GM11168 (cell line): ENCODE measurements around the gene EIF5A.

ENCODE experiments used
- in situ Hi-C: fragments of 300-500 bp; cut with MboI; formaldehyde crosslinking; loops from one replicate; pipeline ENCODE4 v1.12.0; 2022; ENCODE audit warnings: low sequenced_read_pairs; ENCODE audit not compliant: unreplicated experiment

Gene EIF5A

DNA sequence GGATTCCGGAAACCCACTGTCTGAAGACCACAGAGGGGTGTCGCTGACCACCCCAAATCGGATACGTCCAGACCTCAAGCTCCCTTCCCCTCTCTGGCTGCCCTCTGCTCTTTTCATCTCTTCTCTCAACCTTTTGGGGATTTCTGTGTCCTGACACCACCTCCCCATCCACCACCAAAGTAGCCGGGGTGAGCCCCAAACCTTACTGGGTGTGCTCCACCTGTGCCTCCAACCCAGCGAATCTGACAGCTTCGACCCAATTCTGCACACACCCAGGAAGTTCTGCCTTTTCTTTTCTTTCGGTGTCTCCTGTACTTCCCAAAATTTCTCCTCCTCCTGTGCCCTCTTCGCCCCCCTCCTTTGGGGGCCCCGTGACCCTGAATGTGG lies 45.1 kb downstream of the EIF5A start:
- in situ Hi-C loops, result no loop called here

DNA sequence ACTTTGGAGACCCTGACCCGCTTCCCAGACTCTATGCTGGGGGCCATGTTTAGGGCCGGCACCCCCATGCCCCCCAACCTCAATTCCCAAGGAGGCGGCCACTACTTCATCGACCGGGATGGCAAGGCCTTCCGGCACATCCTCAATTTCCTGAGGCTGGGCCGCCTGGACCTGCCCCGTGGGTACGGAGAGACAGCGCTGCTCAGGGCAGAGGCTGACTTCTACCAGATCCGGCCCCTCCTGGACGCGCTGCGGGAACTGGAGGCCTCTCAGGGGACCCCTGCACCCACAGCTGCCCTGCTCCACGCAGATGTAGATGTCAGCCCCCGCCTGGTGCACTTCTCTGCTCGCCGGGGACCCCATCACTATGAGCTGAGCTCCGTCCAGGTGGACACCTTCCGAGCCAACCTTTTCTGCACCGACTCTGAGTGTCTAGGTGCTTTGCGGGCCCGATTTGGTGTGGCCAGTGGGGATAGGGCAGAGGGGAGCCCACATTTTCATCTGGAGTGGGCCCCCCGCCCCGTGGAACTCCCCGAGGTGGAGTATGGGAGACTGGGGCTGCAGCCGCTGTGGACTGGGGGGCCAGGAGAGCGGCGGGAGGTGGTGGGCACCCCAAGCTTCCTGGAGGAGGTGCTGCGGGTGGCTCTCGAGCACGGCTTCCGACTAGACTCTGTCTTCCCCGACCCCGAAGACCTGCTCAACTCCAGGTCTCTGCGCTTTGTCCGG lies 45.6 kb downstream of the EIF5A start:
- in situ Hi-C loops, result no loop called here

DNA sequence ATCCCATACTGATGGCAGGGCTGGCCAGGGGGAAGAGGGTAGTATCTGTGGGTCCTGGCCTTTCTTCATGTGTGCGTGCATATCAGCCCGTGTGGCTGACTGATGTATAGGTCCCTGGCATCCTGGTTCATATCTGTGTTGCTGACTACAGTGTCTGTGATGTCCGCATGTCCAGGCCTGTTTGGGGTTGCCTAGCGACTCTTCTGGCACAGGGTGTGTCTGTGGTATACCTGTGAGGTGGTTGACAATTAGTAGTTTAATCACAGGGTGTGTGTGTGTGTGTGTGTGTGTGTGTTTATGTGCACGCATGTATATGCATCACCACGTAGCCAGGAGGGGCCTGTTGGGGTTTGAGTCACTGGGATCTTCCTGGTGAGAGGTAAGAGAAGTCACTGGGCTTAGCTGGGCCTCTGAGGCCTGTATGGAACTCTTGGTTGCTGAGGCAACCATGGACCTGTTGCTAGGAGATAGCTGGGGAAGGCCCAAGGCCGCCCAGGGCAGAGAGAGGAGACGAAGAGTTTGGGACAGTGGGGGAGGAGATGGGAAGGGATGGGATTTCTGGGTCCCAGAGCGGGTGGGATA lies 46.9 kb downstream of the EIF5A start:
- in situ Hi-C loops, result no loop called here

DNA sequence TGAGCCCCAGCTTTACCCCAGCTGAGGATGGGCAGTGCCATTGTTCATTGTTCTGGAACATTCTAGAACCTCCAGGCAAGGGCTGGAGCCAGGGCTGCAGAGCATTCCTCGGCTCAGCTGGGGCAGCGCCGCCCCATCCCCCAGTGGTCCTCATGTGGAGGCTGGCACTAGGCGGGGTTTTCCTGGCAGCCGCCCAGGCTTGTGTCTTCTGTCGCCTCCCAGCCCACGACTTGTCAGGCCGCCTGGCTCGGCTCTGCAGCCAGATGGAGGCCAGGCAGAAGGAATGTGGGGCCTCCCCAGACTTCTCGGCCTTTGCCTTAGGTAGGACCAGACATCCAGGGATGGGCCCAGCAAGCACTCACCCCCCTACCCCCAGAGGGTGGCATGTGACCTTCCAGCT lies 47.6 kb downstream of the EIF5A start, which contains the start of gene TMEM95:
TMEM95 (plus strand) TSS at position 104 of the 400 bp plus-strand sequence; CDS start at position 153, 49 bp downstream.
- in situ Hi-C loops, result no loop called here

DNA sequence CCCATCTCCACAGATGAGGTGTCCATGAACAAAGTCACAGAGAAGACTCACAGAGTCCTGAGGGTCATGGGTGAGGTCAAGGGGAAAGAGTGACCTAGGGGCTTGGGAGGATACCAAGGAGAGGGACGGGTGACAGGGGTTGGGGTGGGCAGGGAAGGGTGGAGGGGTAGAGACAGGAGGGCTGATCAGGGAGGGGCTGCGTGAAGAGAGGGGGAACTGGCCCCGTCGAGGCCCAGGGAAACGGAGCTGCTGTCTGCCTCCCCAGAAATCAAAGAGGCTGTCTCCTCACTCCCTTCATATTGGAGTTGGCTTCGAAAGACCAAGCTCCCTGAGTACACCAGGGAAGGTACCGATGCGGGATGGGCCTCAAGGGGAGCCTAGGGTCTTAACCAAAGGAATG lies 48.1 kb downstream of the EIF5A start:
- in situ Hi-C loops, result no loop called here

DNA sequence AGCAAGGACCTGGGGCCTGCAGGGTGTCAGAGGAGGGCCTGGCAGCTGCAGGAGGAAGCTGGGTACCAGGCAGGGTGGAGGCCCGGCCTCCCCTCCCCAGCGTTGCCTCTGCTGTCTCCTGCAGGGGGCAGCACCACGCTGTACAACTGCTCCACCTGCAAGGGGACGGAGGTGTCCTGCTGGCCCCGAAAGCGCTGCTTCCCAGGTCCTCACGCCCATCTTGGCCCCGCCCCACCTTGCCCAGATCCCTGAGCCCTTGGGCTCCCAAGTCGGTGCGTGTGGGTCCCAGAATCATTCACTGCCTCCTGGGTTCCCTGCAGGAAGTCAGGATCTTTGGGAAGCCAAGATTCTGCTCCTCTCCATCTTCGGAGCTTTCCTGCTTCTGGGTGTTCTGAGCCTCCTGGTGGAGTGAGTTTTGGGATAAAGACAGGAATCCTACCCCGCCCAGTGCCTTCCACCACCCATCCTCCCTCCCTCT lies 48.7 kb downstream of the EIF5A start:
- in situ Hi-C loops, result no loop called here

DNA sequence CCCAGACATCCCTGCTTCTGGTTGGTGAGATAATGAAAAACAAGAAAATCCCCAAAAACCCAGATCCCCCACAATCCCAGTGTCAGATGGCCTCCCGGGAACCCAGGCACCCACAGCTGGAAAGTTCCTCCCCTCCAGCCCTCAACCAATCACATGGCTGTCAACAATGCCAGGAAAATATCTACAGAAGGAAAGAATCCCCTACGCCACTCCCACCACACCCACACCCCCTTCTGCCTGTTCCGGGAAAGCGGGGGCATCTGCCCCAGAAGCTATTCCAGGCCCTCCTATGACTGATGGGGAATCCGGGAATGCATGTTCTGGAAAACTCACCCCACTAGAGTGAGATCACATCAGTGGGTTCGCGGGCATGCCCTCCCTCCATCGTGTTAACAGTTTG lies 49.3 kb downstream of the EIF5A start:
- in situ Hi-C loops, result no loop called here

DNA sequence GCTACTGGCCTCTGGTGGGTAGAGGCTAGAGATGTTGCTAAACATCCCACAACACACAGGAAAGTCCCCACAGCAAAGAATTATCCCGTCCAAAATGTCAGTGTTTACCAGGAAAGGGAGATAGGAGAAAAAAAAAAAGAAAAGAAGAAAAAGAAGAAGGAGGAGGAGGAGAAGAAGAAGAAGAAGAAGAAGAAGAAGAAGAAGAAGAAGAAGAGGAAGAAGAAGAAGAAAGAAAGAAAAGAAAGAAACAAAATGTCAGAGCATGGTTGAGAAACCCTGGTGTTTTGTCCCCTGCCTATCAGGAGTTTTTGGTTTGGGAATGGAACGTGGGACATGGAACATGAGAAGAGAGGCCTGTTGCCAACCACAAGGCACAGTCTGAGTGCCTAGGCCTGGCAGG lies 50.0 kb downstream of the EIF5A start:
- in situ Hi-C loops, result no loop called here

DNA sequence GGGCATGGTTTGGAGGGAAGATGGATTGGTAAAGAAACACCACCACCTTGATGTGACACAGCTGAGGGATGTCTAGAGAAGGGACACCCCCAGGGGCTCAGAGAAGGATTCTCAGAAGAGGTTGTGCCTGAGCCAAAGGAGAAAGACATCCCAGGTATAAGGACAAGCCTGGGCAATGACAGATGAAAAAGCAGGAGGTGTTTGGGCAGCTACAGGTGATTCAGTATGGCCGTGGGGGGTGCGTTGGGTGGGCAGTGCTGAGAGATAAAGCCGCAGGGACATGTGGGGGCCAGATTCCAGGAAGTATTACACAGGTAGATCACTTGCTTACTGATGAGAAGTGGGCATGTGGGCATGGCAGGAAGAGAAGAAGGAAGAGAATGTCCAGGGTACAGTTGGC lies 54.5 kb downstream of the EIF5A start:
- in situ Hi-C loops, result no loop called here
